Hematopoietic multipotent progenitor cell treated with erythropoietin and hydrocortisone succinate and interleukin-3 and kit ligand, for 17 days (in vitro differentiated cells): ENCODE results near the gene RNF144A.

Experiments used
- DNase-seq: peaks from one replicate; pipeline ENCODE4 v3.0.0-alpha.2; 2015; ENCODE audit warnings: low spot score

The RNF144A gene

DNA sequence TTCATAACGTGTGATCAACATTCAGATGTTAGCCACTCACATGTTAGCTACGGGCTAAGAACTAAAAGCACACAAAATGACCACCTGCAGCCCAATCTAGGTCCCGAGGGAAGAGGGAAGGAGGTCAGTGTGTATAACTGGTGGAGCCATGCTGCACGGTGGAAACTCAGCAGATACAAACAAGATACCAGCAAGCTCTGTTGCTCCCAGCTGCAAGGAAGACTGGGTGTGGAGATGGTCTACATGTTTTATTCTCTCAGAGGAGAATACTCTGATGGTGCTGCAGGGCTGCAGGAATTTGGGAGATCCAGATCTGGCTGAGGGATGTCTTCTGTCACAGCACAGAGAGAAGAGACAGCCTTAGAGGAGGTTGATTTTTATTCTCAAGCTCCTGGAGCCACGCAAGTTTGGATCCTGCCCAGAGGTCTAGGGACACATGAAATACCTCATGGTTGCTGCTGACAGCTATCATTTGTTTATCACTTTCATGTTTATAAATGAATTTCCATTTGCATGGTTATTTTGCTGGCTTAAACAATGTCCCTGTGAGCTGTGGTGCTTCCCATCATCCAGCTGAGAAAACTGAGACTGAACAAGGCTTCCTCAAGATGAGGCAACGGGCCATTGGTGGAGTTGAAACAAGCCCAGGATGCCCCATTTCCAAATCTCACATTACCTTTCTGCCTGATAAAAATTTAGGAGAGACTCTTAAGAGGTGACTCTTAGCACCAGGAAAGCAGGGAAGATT lies 30.9 kb downstream of the RNF144A start:
- DNase-seq: no peak

DNA sequence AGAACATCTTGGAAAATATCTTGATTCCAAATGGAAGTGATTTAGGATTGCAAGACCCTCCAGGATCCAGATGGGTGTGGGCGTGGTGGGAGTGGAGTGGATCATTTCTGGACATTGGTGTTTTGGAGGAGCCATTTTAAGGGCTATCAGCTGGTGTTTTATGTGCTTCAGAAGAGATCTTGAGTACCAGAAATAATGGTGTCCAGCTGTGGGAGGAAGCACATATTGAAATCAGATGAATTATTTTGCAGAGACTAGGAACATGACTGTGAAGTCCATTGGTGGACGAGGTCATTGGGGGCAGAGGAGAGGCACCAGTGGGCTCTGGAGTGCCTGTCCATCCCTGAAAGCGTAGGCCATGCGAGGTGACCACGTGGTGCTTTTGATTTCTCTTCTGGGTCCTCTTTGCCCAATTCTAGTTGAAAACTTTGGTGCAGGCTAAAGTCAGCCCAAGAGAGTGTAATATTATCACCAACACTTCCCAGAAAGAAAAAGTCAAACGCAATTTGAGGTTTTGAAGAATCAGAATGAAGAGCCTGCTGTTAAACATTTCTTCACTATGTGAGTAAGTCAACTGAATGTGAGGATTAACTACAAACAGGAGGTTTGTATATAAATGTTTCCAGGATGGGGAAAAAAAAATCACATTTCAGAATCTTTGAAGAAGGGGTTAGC lies 31.6 kb downstream of the RNF144A start:
- no peak for DNase-seq

DNA sequence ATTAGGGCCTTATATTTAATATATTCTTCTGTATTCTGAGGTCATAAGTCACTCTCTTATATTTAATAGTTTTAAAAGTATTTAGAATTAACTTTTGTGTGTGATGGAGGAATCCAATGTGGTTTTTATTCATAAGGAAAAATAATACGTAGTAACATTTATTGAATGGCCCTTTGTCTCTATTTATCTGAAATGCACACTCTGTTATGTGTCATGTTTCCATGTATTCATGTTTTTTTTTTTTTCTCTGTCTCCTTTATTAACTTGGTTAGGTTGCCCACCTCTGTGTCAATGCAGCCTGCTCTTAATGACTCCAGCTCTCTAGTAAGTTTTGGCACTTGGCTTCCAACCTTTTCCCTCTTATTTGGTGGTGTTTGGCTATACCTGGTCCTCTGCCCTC lies 33.8 kb downstream of the RNF144A start:
- DNase-seq: no peak

DNA sequence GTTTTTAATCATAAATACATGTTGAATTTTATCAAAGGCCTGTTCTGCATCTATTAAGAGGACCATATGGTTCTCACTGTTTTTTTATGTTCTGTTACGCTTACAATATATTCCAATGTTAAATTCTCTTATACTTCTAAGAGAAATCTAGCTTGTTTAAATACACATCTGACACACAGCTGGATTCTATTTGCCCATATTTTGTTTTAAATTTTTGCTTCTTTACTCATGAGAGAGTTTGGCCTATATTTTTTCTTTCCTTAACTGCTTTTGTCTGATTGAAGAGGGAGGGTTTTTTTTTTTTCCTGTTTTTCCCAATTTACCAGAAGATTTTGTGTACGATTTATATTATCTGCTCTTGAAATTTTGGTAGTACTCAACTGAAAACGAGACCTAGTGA lies 34.9 kb downstream of the RNF144A start:
- no peak for DNase-seq

- no peak for DNase-seq
Measured at GRCh38 chr2:6954586-6954985, 37.4 kb downstream of the RNF144A start.

DNA sequence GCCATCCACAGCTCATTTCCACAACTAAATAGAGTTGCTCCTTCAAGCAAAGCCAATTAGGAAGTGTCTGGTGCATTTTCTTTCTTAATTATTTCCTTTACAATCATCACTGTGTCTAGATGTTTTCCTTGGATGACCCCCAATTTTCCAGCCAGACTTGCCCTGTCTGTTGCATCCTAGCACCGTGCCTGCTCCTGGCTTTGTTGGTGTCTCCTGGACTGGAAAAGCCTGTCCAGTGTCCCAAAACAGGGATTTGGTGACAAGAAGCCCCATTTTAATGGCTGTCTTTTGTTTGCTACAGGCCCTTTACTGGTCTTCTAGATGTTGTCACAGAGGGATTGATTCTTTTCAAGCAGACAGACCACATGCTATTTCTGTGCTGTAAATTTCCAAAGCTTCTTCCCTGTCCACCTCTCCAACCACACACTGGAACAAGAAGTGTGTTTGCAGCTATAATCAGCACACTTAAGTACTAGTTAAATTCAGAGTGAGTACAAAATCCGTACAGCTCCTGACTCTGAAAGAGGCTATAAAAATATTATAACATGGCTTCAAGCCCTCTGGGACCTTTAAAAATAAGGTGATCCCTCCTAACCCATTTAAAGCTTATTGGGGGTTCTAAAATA lies 38.4 kb downstream of the RNF144A start:
- no peak for DNase-seq

DNA sequence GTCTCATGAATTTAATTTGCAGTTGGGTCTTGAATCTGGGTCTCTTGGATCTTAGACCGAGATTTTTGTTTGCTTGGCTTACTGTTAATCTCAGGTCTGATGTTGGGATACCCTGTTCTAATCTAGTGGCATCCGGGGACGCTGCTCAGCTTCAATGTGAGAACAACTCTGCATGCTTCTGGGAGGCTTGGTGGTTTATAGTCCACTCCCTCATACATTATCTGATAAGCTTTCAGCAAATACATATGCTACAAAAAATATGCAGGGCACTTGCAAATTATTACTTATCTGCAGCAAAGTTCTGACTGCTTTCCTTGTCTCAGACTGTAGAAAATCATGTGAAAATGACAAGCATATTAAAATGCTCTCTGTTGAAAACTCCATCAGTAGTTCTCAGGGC lies 39.4 kb downstream of the RNF144A start:
- no peak for DNase-seq

DNA sequence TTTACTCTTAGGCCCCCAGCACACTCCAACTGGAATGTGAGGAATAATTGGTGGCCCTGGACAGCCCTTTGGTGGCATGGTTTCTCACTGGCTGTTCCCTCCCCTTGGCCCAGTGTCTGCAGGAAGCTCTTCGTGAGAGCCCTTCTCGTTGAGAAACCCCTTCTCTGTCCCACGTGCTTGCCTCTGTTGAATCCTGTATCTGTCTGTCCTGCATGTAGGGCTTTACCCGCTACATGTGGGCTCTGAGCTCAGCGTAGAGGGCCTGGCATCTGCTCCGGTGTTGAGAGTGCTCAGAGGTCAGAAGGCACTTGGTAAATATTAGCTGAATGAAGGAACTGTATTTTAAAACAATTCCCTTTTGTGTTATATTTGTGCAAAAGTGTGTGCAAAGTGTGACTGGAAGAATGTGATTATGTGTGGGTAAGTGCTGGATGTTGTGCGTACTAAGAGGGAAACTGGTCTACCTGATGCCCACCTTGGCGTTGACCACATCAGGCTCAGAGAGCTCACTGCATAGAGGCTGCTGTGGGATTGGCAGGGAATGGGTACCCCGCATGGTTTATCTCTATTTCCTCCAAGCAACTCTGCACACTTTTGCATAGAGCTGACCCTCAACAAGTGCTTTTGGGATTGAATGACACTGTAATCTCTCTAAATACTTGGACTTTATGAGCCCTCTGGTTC lies 40.0 kb downstream of the RNF144A start:
- no peak for DNase-seq

DNA sequence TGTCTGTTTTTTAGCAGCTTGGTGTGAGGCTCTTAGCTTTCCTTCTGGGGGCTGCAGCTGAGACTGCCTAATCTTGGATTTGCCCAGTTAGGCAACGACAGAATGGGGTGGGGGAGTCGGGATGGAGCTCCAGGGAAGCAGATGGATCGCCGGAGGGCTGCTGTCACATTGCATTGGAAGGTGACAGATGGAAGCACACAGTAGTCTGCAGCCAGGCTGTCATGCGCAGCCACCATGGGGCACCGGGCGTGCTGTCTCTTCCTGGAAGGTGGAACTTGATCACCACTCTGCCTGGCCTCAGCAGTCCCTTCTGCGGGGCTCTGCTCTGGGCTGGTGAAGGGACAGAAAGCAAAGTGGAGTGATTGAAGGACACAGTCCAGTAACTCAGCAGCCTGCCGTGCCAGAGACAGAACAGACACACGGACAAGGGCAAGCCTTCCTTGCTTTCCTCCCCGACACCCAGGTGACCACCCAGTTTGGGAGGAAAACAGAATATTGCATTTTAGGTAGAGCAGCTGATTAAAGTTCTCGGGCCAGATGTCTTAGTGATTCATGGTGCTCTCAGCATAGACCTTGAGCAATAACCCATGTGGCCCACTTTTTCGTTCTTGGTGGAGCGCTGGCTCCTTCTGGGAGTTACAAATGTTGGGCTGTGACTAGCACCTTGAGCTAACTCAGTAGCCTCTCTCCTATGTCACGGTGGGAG lies 40.9 kb downstream of the RNF144A start:
- no peak for DNase-seq

DNA sequence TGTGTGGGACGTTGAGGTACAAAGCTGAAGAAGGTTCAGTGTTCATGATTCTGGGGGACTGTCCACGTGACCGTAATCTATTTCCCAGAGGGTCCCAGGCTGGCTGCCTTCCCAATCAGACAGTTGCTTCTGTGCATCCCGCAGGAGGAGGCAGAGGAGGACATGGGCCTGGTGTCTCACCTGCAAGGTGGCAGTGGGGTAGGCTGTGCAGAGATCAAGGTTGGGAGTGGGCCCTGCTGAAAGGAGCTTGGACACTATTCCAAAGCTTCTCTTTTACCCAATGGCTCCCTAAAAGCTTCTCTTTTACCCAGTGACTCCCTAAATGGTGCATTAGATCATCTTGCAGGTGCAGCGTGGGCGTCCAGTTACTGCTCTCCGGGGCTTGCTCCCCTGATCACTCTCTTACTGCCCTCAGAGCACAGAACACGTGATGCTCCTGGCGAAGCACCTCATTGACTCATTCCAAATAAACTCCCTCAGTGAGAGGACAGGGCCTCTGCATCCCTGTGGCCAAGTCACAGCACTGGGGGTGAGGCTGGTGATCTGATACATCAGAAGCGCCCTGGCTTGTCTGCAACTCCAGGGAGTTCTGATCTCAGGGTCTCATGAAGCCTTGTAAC lies 41.5 kb downstream of the RNF144A start:
- DNase-seq: no peak

GRCh38 chr2:6959751-6960150 lies 42.5 kb downstream of the RNF144A start:
- DNase-seq: no peak

- no peak for DNase-seq
Measured at GRCh38 chr2:6960659-6961058, 43.4 kb downstream of the RNF144A start.

- DNase-seq: no peak
Measured at GRCh38 chr2:6963727-6964126, 46.5 kb downstream of the RNF144A start.

GRCh38 chr2:6965071-6965795 lies 48.0 kb downstream of the RNF144A start:
- DNase-seq: no peak

GRCh38 chr2:6966446-6966940 lies 49.3 kb downstream of the RNF144A start:
- no peak for DNase-seq

DNA sequence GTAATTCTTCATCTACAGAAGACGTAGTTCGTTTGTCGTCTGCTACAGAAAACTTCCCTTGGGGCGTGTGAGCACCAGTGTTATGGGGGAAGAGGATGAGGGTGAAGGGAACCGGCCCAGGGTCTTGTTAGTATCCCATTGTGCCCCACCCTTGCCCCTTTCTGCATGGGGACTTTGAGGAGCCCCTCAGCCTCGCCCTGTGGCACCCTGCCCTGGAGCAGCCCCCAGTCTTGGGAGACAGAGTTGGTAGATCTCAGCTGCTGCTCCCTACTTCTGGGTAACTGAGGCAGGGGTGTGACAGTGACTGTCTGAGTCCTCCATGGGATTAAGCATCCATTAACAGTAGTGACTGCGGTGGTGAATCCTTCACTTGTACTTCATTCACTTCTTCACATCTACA lies 50.1 kb downstream of the RNF144A start:
- DNase-seq: no peak

DNA sequence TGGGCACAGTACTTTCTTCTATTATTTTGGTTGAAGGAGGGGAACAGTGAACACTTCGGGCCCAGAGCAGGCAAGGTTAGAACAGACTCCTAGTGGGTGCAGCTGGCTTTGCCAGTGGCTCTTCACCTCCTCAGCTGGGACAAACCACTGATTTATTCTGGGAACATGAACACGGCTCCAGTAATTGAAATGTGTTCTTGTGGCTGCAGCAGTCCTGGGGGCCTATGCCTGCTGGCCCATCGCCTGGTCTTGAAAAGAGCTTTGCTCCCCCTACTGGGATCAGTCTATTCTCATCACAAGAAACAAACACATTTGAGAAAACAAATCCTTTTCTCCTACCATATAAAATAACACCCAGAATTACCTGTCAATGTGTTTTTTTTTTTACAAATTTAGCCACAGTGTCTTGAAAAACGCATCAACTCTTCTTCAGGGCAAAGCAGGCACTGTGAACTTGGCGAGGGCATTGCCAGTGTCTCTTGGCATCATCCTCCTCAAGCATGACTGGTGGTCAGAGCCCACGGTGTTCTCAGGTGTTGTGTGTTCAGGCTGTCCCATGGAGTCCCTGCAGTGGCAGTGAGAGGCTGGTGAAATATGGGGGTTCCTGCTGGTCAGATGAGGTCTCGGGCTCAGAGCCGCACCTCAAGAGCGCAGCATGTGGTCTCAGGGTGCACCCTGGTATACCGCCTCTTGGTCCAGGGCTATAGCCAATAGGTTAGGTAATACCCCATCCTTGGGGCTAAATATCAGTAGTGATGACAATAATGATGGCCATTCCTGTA lies 51.3 kb downstream of the RNF144A start:
- no peak for DNase-seq

DNA sequence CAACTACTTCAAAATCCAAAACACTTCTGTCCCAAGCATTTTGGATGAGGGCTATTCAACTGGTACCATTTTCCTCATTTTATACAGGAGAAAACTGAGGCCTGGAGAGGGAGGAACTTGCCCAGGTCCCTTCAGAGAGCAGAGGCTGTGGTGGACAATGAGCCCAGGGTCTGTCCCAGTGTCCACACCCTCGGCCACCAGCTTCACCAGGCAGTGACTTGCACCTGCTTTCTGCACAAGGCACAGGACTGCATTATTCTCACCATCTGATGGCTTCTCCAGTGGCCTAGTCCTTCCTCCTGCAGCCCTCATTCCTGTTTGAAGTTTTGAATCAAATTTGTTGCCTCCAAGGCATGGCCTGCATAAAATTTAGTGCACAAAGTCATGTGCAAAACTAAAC lies 53.3 kb downstream of the RNF144A start:
- no peak for DNase-seq

DNA sequence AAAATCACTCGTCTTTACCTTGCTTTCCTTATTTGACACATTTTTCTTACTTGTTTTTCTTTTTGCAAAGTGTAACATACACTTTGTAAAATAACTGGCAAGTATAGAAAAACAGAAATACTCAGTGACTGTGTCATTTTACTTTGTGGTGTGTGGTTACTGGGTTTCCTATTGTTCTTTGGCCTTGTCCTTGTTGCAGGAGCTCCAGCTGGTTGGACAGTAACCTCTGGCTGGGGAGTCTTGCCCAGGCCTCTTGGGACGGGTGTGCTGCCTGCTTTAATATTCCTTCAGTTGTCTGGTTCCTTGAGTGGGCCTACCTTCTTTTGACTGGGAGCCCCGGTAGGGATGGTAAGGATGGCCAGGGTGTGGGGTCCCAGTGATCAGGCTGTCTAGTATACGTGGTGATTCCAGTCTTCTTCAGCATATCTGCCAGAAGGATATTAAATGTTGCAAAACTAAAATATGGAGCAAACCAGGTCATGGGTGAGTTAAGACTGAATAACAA lies 53.8 kb downstream of the RNF144A start:
- DNase-seq: no peak

DNA sequence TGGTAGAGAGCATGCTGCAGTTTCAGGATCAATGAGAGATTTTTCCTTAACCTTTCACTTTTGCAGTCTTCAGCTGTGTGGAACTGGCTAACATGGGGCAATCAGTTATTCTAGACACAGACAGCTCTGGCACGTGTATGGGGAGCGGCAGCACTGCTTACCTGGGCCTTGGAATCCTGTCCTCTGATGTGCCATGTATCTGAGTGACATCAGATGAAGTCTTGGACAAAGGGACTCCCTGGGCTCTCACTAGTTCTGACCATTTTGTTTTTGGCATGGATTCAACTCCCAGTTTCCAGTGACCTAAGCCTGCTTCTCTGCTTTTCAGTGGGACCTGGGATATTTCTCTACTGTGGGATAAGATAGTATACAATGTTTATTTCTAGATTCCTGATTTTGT lies 54.3 kb downstream of the RNF144A start:
- no peak for DNase-seq
